A172 (cell line): ENCODE data around the gene IDS. TPM values are rescaled to one million over a fixed set of nuclear protein-coding genes. Genes with fewer than 3 reads are reported as not detected.
"Not testable (repeated sequence)": the region's sequence is repeated elsewhere in the genome, so short reads cannot be mapped to it uniquely, and the experiment has no call there.

Experiments
- DNase-seq: peaks from one replicate; pipeline ENCODE4 v3.0.0-alpha.2; 2015; ENCODE audit warnings: low spot score
- total RNA-seq: library from RNA; depleted of rRNA; stranded (reverse); fragments of >200 nt; shearing (Covaris generic); gene quantifications from 2 replicates; pipeline ENCODE4 v1.2.3, GENCODE V29; 2014

The IDS gene
- total RNA-seq, 1 experiment from 2014 or later = 106 TPM

- no peak for DNase-seq
Measured at GRCh38 chrX:149498767-149499166, 6.3 kb downstream of the IDS start.

GRCh38 chrX:149497626-149498025 lies 7.5 kb downstream of the IDS start:
- peak; percentile 41 for DNase-seq

DNA sequence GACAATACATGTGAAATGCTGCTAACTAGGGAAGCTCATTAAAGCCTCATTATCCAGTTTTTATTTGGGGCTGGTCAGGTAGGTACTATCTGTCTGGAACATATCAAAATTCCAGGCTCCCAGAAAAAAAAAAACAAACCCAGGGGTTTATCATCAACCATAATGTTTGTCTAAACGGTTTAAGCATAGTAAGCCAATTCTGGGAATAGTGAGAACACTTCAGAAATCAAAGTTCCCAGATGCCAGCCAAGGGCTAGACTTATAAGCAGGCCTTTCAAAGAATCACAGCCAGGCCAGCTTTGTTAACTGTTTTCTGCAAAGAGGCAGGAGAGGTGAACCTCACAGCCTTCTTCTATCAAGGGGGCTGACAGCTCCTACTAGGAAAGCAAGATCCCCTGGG lies 8.1 kb downstream of the IDS start:
- DNase-seq = no peak

DNA sequence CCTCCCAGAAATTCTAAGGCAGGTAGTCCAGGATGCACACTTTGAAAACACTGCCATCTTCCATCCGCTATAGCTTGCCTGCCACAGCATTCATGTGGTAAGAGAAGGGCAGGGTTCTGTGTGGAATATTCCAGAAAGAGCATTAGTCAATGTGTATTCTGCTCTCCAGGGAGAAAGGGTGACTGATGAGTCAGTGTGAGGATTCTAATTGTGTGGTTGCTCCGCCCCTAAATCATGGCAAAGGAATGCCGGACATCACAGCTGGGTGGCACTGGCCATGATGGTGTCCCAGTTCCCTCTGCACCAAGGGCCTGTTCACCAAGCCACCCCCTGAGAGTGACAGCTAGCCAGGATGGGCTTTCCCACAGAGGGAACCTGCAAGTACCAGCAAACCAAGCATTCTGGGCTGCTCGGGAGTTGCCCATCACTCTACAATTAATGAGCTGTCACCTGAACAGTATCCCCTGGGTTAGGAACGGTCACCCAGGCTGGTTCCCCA lies 9.5 kb downstream of the IDS start:
- peak; percentile 97 for DNase-seq

DNA sequence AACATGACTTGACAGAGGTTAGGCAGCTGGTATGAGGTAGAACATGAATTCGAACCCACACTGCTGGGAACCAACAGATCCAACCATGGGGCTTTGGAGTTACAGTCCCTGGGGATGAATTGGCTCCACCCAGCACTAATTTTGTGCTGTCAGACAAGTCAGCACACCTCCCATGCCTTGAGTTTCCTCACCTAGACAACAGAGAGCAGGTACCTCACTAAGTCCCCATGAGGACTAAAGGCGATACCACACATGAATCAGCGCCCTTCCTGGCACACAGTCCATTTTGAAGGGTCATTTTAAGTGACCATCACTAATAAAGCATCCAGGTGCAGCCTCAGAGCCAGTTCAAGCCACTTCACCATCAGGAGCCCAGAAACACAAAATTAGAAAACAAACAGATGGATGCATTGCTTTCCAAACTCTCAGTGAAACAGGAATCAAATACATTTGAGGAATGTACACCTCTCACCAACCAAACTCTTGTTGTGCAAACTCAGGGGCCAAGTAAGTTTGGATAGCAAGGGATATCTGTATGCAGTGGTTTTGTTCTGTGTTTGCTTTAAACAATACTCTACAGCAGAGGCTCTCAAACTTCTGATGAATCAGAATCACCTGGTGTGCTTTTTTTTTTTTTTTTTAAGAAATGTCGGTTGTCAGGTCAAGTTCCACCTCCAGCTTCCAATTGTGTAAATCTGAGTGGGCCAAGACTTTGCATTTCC lies 10.1 kb downstream of the IDS start:
- DNase-seq = no peak

DNA sequence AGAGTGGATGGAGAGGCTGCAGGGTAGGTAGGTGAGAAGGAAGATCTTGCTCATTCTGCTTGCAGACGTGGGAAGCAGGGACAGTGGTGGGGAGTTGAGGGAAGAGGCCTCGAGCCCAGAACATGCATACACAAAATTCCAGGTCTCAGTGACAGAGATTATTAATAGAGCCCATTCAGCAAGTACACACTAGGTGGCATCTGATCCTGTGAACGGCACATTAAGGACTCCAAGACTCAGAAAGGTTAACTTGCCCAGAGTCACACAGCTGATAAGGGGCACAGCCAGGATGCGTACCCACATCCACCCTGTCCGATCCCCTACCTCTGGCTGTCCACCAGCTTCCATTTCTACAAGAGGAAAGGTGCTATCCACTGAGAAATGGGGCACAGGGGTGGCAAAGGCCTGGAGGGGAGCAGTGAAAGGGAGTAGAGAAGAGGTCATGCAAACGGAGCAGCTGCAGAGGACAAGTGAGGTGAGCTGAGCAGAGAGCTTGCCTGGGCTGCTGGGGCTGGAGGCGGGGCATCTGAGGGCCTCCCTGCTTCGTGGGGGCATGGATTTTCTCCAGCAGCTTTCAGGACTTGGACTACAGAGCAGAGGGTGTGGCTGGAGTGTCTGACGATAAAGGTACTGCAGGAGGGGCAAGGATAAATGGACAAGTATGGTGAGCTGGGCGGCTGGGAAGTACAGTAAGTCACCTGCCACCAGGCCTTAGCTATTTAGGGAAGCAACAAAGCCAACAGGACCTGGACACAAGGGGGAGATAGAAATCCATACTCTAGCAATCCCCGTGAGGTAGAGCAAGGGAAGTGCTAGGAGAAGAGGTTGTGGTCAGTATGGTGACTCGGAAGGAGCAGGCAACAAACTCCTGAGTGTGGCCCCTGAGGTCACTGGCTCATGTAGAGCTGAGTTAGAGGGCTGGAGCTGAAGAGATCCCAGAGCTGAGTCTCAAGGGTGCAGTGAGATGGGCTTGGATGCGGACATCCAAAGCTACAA lies 11.2 kb downstream of the IDS start:
- DNase-seq = peak; percentile 45

GRCh38 chrX:149491812-149492211 lies 13.3 kb downstream of the IDS start:
- DNase-seq = no peak

DNA sequence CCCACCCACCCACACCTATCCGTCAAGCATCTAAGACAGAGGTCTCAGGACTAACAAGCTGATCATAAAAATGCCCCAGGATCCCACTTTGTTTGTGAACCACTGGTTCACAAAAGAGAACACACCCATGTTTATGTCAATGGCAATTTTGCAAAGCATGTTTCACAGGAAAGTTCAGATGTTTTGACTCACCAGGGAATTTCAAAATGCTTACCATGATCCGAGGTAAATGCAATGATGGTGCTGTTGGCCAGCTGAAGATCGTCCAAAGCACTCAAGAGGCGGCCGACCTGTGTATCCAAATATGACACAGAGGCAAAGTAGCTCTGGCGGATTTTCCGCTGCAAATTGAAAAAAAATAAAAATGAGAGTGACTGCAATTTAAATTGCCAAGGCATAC lies 15.0 kb downstream of the IDS start:
- no peak for DNase-seq

GRCh38 chrX:149488411-149489052 lies 16.6 kb downstream of the IDS start:
- DNase-seq = not testable (repeated sequence)

- not testable (repeated sequence) for DNase-seq
Measured at GRCh38 chrX:149488008-149488407, 17.1 kb downstream of the IDS start.

- no peak for DNase-seq
Measured at GRCh38 chrX:149487292-149487691, 17.8 kb downstream of the IDS start.

GRCh38 chrX:149476513-149476912 lies 28.6 kb downstream of the IDS start:
- no peak for DNase-seq

DNA sequence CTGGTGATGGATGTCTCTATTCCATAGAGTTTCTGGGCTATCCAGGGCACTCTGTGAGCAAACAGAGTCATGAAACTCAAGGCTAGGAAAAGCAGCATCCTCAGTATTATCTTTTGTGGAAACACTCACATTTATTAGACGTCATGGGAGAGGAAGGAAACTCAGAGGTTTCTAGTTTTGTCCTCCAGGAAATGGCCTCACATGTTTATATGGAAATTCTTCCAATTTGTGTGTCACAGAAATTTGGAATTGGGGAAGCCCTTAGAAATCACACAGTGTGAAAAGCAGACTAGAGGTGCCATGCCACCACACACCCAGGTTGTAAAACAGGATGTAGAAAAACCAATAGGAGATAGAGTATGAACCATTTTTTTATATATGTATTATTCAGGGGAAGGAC lies 31.1 kb downstream of the IDS start:
- no peak for DNase-seq

GRCh38 chrX:149473092-149473491 lies 32.0 kb downstream of the IDS start:
- no peak for DNase-seq

- peak; percentile 28 for DNase-seq
Measured at GRCh38 chrX:149472625-149473024, 32.5 kb downstream of the IDS start.

DNA sequence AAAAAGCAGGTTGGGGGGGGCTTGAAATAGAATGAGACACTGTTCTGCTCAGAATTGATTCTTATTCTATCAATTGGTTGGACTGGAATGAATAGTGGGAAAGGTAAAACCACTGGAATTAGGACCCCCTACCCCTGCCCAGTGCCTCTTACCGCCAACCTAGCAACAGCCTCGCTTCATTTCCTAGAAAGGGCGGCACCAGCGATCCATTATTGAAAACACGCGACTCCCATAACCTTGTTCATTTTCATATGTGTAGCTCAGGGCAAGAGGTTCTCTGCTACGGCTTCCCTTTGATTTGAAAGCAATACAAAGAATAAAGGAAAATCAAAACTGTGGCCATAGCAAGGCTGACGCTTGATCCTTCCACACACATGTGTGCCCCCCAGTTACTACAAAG lies 33.7 kb downstream of the IDS start:
- no peak for DNase-seq

DNA sequence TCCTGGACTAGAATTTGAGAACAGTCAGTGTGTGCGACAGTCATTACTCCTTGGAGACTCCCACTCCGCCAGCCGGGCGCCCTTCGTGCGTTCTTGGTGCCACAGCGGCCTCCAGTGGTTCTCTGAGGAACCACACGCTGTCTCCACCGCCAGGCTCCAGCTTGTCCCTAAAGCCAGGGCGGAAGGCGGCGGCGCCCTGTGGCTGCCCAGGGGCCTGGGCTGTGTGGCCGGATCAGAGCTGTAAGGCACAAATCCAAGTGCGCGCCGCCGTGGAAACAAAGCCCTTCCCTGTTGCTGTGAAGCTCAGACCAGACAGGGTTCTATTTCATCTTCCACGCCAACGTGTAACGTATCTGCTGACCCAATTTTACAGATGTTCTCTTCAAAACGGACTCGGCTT lies 34.2 kb downstream of the IDS start:
- DNase-seq = peak; percentile 71

DNA sequence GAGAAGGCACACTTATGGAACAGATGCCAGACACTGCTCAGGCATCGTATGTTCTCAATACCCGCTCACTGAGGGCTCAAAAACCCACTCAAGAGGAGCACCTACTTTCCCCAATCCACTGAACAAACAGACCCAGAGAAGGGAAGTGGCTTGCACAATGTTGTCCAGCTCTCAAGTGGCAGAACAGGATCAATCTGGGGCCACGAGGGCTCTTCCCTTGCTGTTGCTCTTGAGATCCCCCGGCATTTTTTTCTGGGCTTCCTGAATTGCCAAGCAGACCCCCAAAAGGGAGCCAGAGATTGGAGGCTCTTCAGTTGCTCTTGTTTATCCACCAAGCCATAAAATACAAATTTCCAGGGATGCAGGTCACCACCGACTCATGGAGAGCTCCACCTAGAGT lies 35.7 kb downstream of the IDS start:
- no peak for DNase-seq

DNA sequence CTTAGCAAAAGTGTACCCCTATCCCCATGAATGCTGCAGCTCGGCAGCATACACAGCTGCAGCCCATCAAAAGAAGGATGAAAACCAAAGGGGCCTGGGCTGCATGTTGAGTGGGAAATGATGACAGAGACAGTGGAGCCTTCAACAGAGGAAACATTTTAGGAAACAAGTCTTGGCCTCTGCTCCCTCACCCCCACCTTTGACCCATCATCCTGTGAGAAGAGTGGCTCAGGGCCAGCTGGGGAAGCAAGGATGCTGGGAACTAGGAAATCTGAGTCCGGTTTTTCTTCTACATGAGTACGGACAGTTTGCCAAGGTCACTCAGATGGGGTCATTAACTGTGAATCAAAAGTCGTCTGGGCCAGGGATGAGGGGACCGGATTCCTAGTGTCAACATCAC lies 37.2 kb downstream of the IDS start:
- DNase-seq = no peak

GRCh38 chrX:149467461-149467860 lies 37.6 kb downstream of the IDS start:
- no peak for DNase-seq

- no peak for DNase-seq
Measured at GRCh38 chrX:149462849-149463248, 42.3 kb downstream of the IDS start.

- DNase-seq = no peak
Measured at GRCh38 chrX:149461746-149462145, 43.4 kb downstream of the IDS start.
